Calu3 (cell line): Measurements from ENCODE around the gene ERN1. TPM values are rescaled to one million over a fixed set of nuclear protein-coding genes. Genes with fewer than 3 reads are reported as not detected.

Experiments used
- BruUV-seq: library from RNA; stranded (reverse); fragments of 400-500 nt; replicated peaks from 2 replicates; lab custom pipeline; 2021; lab: Mats Ljungman, UMichigan
- CTCF ChIA-PET: fragments of 300-600 bp; sonication (Branson Sonifier 250); formaldehyde crosslinking; loops from one replicate; lab custom pipeline; 2022; ENCODE audit warnings: antibody characterized with exemption; lab: Charles Lee
- DNase-seq: peaks from one replicate; pipeline ENCODE4 v3.0.0; 2022
- H3K27ac Mint-ChIP-seq: one replicate; pipeline ENCODE4 v1.8.0; 2022; ENCODE audit warnings: mixed read lengths; ENCODE audit not compliant: unreplicated experiment
- H3K27me3 Mint-ChIP-seq: one replicate; pipeline ENCODE4 v1.8.0; 2022; ENCODE audit warnings: mixed read lengths; ENCODE audit not compliant: unreplicated experiment
- H3K36me3 Mint-ChIP-seq: one replicate; pipeline ENCODE4 v1.8.0; 2022; ENCODE audit warnings: mild to moderate bottlenecking, moderate library complexity, mixed read lengths; ENCODE audit not compliant: insufficient read depth, unreplicated experiment
- H3K4me1 Mint-ChIP-seq: one replicate; pipeline ENCODE4 v1.8.0; 2022; ENCODE audit warnings: mild to moderate bottlenecking, low read depth, mixed read lengths; ENCODE audit not compliant: unreplicated experiment
- H3K4me3 Mint-ChIP-seq: one replicate; pipeline ENCODE4 v1.8.0; 2022; ENCODE audit warnings: mild to moderate bottlenecking, low read depth, moderate library complexity, mixed read lengths; ENCODE audit not compliant: unreplicated experiment
- H3K9me3 Mint-ChIP-seq: one replicate; pipeline ENCODE4 v1.8.0; 2022; ENCODE audit warnings: low read depth, mixed read lengths; ENCODE audit not compliant: unreplicated experiment
- CTCF ChIP-seq: fragments of 200-600 bp; IDR thresholded peaks from one replicate; pipeline ENCODE4 v1.8.0; 2022; ENCODE audit warnings: antibody characterized with exemption; ENCODE audit not compliant: unreplicated experiment
- intact Hi-C: fragments of 100-400 bp; cut with micrococcal nuclease; formaldehyde crosslinking; loops from one replicate; pipeline ENCODE4 v1.10.0; 2022; ENCODE audit not compliant: unreplicated experiment
- total RNA-seq: library from RNA; stranded (reverse); gene quantifications from 2 replicates; pipeline ENCODE4 v1.2.3, GENCODE V29; 2022

Gene ERN1
- total RNA-seq, 1 experiment from 2014 or later, result 16.5 TPM

- BruUV-seq, result no TSS peak
- Mint-ChIP-seq H3K4me3 (no peak overlapping the region), H3K9me3 (no peaks in the 10 kb centered on the region), H3K27ac (no peak overlapping the region), H3K27me3 (no peaks in the 10 kb centered on the region), H3K36me3 (peaks cover 10% of the 10 kb centered on the region), H3K4me1 (no peaks in the 10 kb centered on the region)
- intact Hi-C loops, result no loop called here
- CTCF ChIA-PET, result no interaction called here
- TF ChIP-seq CTCF, result no peak
- DNase-seq, result no peak
Observed at GRCh38 chr17:64039106-64039400, 90.9 kb downstream of the ERN1 start.

GRCh38 chr17:64038331-64039105 lies 91.4 kb downstream of the ERN1 start:
- intact Hi-C loops, result no loop called here
- CTCF ChIA-PET, result no interaction called here
- no peaks in the 10 kb centered on the region for H3K27me3 Mint-ChIP-seq
- no peak for DNase-seq
- no peak overlapping the region for H3K27ac Mint-ChIP-seq
- H3K9me3 Mint-ChIP-seq, result no peaks in the 10 kb centered on the region
- no peak for TF ChIP-seq CTCF
- H3K4me3 Mint-ChIP-seq, result no peak overlapping the region
- no peaks in the 10 kb centered on the region for H3K4me1 Mint-ChIP-seq
- BruUV-seq, result no TSS peak
- peaks cover 5% of the 10 kb centered on the region for H3K36me3 Mint-ChIP-seq

GRCh38 chr17:64037802-64038201 lies 92.1 kb downstream of the ERN1 start:
- no peak overlapping the region for H3K4me3 Mint-ChIP-seq
- no TSS peak for BruUV-seq
- no peak for TF ChIP-seq CTCF
- no peaks in the 10 kb centered on the region for H3K27me3 Mint-ChIP-seq
- H3K9me3 Mint-ChIP-seq, result no peaks in the 10 kb centered on the region
- peaks cover 5% of the 10 kb centered on the region for H3K36me3 Mint-ChIP-seq
- CTCF ChIA-PET, result no interaction called here
- intact Hi-C loops, result no loop called here
- no peaks in the 10 kb centered on the region for H3K4me1 Mint-ChIP-seq
- no peak overlapping the region for H3K27ac Mint-ChIP-seq
- no peak for DNase-seq

- H3K27me3 Mint-ChIP-seq, result no peaks in the 10 kb centered on the region
- H3K27ac Mint-ChIP-seq, result no peak overlapping the region
- peaks cover 5% of the 10 kb centered on the region for H3K36me3 Mint-ChIP-seq
- BruUV-seq, result no TSS peak
- no peak overlapping the region for H3K4me3 Mint-ChIP-seq
- no peaks in the 10 kb centered on the region for H3K9me3 Mint-ChIP-seq
- intact Hi-C loops, result no loop called here
- H3K4me1 Mint-ChIP-seq, result no peaks in the 10 kb centered on the region
- TF ChIP-seq CTCF, result no peak
- no peak for DNase-seq
- CTCF ChIA-PET, result no interaction called here
Observed at GRCh38 chr17:64037180-64037579, 92.8 kb downstream of the ERN1 start.
